Stimulated activated CD4-positive, alpha-beta T cell treated with anti-CD3 and anti-CD28 coated beads, Interleukin-15, amount 100 ng/mL, for 48 hours (primary cell): ENCODE results near the gene OR2L5.

ENCODE experiments used
- DNase-seq, 2 donors: peaks; one replicate each; pipeline ENCODE4 v3.0.0-alpha.2; 2020; ENCODE audit warnings: low read depth in 2 of 2

Gene OR2L5, protein sequence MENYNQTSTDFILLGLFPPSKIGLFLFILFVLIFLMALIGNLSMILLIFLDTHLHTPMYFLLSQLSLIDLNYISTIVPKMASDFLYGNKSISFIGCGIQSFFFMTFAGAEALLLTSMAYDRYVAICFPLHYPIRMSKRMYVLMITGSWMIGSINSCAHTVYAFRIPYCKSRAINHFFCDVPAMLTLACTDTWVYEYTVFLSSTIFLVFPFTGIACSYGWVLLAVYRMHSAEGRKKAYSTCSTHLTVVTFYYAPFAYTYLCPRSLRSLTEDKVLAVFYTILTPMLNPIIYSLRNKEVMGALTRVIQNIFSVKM

DNA sequence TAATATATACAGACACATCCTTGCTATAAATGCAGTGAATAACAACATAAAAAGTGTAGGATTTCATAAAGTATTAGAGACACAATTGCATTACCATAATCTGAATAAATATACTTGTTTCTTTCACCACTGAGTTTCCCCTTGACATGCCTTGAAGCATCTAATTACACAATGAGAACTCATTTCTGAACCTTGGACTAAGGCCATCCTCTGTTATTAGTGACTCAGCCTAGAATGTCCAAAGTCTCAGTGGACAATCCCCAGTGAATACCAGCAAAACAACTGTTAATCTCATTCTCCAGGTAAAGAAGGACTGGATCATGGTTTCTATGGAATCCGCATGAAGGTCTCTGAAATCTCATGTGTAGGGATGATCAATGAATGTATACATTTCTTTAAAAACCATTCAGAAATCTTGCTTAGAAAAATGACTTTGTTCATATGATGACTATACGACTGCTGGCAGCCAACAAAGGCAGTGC, at the start of gene OR2L5:
Gene OR2L5, plus strand, starts transcription at position 432 of the 482 bp plus-strand sequence. CDS start 8,288 bp downstream, outside the sequence.
- DNase-seq: no peak

GRCh38 chr1:247964933-247965332, 48.5 kb upstream of the OR2L5 start, which contains the start of gene OR2AK2:
Gene OR2AK2 (plus strand): TSS chr1:247965233. CDS start chr1:247965377, 144 bp downstream.
- DNase-seq: no peak

GRCh38 chr1:247966532-247967204, 46.8 kb upstream of the OR2L5 start:
- no peak for DNase-seq

DNA sequence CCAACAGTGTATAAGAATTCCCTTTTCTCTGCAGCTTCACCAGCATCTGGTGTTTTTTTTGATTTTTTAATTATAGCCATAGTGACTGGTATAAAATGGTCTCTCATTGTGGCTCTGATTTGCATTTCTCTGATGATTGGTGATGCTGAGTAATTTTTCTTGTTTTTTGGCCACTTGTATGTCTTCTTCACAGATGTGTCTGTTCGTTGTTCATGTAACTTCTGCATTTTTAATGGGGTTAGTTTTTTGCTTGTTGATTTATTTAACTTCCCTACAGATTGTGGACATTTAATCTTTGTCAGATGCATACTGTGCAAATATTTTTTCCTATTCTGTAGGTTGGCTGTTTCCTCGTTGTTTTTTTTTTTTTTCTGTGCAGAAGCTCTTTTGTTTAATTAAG, 20.5 kb upstream of the OR2L5 start:
- DNase-seq: no peak

DNA sequence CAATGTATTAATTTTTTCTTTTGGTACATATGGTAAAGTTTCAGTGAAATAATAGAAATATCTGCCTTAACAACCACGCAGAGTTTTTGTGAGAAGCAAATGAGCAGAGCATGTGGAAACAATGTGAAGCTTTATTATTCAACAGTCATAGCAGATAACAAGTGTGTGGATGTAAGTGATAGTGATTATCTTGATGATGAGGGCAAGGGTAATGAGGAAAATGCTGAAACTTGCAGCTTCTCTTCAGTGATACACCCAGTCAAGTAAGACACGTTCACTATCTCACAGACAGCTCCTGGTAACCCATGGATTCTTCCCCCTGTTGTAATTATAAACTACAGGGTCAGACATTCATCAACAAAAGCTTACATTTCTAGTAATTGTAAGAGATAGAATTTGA, 14.6 kb upstream of the OR2L5 start:
- no peak for DNase-seq

DNA sequence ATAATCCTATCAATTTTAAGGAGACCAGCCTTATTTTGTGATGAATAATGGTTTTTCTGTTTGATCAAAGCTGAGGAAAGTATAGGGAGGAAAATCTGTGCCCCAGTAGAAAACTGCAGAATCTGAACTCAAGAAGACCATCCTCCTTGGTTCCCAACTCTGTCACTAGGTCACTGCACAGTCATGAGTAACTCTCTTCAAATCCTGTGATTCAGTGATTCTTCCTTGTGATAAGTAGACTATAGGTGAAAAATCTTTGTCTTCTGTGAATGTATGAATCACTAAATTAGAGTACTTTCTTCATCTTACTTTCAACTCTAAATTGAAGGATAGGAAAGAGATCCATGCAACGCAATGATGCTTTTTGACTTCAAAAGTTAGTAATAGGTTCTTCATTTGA, 13.3 kb upstream of the OR2L5 start:
- no peak for DNase-seq

DNA sequence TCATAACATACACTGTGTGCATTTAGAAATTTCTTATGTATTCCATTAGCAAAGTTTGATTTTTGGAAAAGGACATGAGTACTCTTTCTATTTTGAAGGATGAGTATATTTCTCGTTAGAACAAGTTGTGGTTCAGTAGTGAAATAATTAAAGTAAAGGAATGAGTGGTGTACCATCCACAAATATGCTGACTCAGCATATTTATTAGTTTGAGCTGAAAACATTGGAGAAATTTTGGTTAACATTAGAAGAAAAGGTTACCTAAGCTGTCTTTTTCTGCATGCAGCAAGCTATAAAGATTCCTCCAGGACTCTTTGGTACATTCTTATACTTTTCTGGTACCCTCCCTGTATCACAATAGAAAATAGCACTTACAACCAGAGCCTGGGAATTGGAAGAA, 5.7 kb upstream of the OR2L5 start:
- no peak for DNase-seq

- DNase-seq: no peak
Observed at GRCh38 chr1:248009681-248010080, 3.8 kb upstream of the OR2L5 start.

DNA sequence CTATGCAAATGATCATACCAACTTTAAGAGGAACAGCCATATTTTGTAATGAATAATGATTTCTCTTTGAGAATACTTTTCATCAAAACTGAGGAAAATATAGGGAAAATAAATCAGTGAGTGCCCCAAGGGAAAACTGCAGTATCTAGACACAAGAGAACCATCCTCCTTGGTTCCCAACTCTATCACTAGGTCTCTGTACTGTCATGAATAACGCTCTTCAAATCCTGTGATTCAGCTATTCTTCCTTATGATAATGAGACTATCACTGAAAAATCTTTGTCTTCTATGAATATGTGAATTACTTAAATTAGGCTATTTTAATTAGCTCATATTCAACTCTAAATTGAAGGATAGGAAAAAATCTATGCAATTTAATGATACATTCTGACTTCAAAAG, 2.3 kb downstream of the OR2L5 start:
- no peak for DNase-seq

- no peak for DNase-seq
Observed at GRCh38 chr1:248029770-248030169, 16.3 kb downstream of the OR2L5 start, which contains the start of gene OR2L2. Gene OR2L2 (plus strand): TSS chr1:248030070. CDS start chr1:248038268, 8,198 bp downstream.

DNA sequence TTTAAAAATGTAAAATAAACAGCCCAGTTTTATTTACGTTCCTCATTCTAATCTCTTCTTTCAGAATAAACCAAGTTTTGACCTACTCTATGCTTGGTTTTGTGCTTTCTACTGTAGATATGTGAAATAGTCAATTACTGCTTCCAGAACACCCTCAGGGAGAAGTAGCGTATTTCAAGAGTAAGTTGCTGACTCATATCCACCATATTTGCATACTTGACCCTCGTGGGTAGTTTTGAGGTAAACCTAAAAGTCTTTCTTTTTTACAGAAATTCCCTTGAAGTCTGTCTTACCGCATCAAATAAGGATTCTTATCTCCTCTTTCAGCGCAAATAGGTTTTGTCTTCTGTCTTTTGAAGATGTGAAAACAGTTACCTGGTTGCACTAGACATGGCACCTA, 31.7 kb downstream of the OR2L5 start:
- DNase-seq: no peak

DNA sequence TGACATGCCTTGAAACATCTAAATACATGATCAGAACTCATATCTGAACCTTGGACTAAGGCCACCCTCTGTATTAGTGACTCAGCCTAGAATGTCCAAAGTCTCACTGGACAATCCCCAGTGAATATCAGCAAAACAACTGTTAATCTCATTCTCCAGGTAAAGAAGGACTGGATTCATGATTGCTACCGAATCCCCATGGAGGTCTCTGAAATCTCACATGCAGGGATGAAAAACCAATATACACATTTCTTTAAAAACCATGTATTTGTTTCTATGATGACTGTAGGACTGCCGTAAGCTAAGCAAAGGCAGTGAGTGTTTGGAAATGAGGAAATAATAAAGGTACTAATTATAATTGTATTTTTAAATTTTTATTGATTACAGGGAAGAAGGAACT, 33.1 kb downstream of the OR2L5 start, which contains the start of gene OR2L3:
Gene OR2L3, plus strand, starts transcription at position 301 of the 400 bp plus-strand sequence. CDS start 13,846 bp downstream, outside the sequence.
- no peak for DNase-seq

DNA sequence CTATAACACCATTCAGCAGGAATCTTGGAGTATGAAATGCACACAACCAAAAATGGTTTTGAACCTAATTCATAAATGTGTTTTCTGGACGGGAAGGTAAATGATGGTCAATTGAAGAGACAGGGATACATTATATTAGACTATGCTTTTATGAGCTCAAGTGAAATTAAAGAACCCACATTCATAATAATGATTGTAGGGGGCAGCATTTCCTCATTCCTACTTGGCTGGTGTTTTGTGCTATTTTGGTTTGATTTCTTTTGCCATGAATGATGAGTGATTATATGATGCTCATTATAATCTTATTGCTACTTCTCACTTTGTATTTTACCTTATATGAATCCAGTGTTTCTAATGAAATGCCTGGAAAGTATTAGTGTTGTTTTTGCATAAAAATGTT, 33.5 kb downstream of the OR2L5 start:
- DNase-seq: no peak

DNA sequence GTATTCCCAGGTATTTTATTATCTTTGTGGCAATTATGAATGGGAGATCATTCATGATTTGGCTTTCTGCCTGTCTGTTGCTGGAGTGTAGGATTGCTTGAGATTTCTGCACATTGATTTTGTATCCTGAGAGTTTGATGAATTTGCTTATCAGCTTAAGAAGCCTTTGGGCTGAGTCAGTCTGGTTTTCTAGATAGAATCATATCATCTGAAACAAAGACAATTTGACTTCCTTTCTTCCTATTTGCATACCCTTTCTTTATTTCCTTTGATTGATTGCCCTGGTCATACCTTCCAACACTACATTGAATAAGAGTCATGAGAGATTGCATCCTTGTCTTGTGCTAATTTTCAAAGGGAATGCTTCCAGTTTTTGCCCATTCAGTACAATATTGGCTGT, 41.2 kb downstream of the OR2L5 start:
- no peak for DNase-seq

- DNase-seq: no peak
Observed at GRCh38 chr1:248055261-248055660, 41.8 kb downstream of the OR2L5 start.

GRCh38 chr1:248065071-248065470, 51.6 kb downstream of the OR2L5 start:
- DNase-seq: no peak

GRCh38 chr1:248065604-248066003, 52.1 kb downstream of the OR2L5 start:
- no peak for DNase-seq
